HG03432 (cell line): ENCODE measurements around the gene EXOSC5.
"Not testable (repeated sequence)": the region's sequence is repeated elsewhere in the genome, so short reads cannot be mapped to it uniquely, and the experiment has no call there.

Experiments used
- ATAC-seq: cut with Tn5 transposase; IDR thresholded peaks from one replicate; pipeline ENCODE4 v1.9.1; 2021; ENCODE audit warnings: mild to moderate bottlenecking, moderate library complexity; ENCODE audit not compliant: unreplicated experiment

The EXOSC5 gene

GRCh38 chr19:41351339-41352245 is 45.6 kb downstream of the EXOSC5 start:
- ATAC-seq: peak; percentile 41

DNA sequence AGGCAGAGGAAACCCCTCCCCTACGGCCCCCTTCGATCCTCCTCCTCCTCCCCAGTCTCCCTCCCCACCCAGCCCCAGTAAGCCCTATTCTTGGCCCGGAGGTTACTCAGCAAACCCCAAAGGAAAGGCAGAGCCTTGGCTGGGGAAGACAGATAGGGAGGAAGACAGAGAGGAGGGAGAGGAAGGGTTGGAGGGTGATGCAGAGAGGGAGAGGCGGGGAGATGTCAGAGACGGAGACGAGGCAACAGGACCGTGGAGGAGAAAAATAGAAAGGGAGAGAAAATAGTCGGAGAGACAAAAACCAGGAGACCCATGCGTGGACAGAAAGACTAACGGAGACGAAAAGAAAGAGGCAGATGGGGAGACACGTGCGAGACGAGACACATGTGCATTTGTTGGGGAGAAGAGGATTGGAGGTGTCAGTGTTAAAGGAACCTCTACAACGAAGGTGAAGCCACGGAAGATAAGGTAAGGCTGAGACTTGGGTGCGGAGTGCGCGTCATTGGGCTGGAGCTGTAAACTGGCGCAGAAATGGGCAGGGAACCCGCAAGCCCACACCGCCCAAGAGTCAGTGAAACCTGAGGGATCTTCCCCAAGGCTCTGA is 46.3 kb downstream of the EXOSC5 start:
- ATAC-seq: no peak

DNA sequence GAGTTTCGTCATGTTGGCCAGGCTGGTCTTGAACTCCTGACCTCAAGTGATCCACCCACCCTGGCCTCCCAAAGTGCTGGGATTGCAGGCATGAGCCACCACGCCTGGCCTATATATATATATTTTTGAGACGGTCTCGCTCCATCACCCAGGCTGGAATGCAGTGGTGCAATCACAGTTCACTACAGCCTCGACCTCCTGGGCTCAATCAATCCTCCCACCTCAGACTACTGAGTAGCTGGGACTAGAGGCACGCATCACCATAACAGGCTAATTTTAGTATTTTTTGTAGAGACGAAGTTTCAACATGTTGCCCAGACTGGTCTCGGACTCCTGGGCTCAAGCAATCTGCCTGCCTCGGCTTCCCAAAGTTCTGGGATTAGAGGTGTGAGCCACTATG is 50.2 kb downstream of the EXOSC5 start:
- not testable (repeated sequence) for ATAC-seq

GRCh38 chr19:41344162-41344561 is 53.0 kb downstream of the EXOSC5 start:
- no peak for ATAC-seq

- no peak for ATAC-seq
Observed at GRCh38 chr19:41341669-41342490, 55.3 kb downstream of the EXOSC5 start.

GRCh38 chr19:41339936-41340335 is 57.2 kb downstream of the EXOSC5 start:
- ATAC-seq: no peak
